OCI-LY3 (cell line): ENCODE measurements around the gene GALNTL6.
"Not testable (repeated sequence)": the region's sequence is repeated elsewhere in the genome, so short reads cannot be mapped to it uniquely, and the experiment has no call there.

Experiments used
- H2AFZ ChIP-seq: fragments of 200-600, 300-600 bp; shearing (Covaris generic); 2 replicates; pipeline ENCODE4 v1.6.0; 2014; ENCODE audit warnings: antibody characterized with exemption, low read depth, low read length
- H3K27ac ChIP-seq: fragments of 200-600, 300-600 bp; sonication (generic); 2 replicates; pipeline ENCODE4 v1.5.1; 2014; ENCODE audit warnings: mild to moderate bottlenecking, low read length, moderate library complexity, mixed read lengths
- H3K27me3 ChIP-seq: fragments of 200-600, 300-600 bp; sonication (generic); 2 replicates; pipeline ENCODE4 v1.6.1; 2014; ENCODE audit warnings: low read depth, low read length, mixed read lengths
- H3K36me3 ChIP-seq: fragments of 200-600, 300-600 bp; sonication (generic); replicated peaks from 2 replicates; pipeline ENCODE3; 2014; ENCODE audit warnings: low read depth, low read length, mixed read lengths
- H3K4me1 ChIP-seq: fragments of 300-600, 200-600 bp; sonication (generic); 2 replicates; pipeline ENCODE4 v1.6.1; 2014; ENCODE audit warnings: low read length, mixed read lengths
- H3K4me2 ChIP-seq: fragments of 200-600, 300-600 bp; sonication (generic); 2 replicates; pipeline ENCODE4 v1.6.1; 2014; ENCODE audit warnings: low read length, mixed read lengths
- H3K4me3 ChIP-seq: fragments of 300-600, 200-600 bp; sonication (generic); 2 replicates; pipeline ENCODE4 v1.5.1; 2014; ENCODE audit warnings: antibody characterized with exemption, mild to moderate bottlenecking, low read length, moderate library complexity
- H3K79me2 ChIP-seq: fragments of 300-600, 200-600 bp; shearing (Covaris generic); 2 replicates; pipeline ENCODE4 v1.6.1; 2014; ENCODE audit warnings: mild to moderate bottlenecking, low read length, mixed read lengths
- H3K9ac ChIP-seq: fragments of 300-600, 200-600 bp; shearing (Covaris generic); 2 replicates; pipeline ENCODE4 v1.6.0; 2014; ENCODE audit warnings: mild to moderate bottlenecking, low read length, moderate library complexity
- H3K9me3 ChIP-seq: fragments of 200-600, 300-600 bp; shearing (Covaris generic); 2 replicates; pipeline ENCODE4 v1.6.1; 2014; ENCODE audit warnings: low read length, mixed read lengths; ENCODE audit not compliant: insufficient read depth
- H4K20me1 ChIP-seq: fragments of 200-600, 300-600 bp; sonication (generic); 2 replicates; pipeline ENCODE4 v1.6.1; 2016; ENCODE audit warnings: low read length, mixed read lengths; ENCODE audit not compliant: insufficient read depth
- EZH2phosphoT487 ChIP-seq: fragments of 200-600 bp; shearing (Covaris generic); IDR thresholded peaks from 2 replicates; pipeline ENCODE4 v1.6.1; 2018; ENCODE audit warnings: antibody characterized with exemption, mixed run types, low read depth
- TF ChIP-seq, protein P1 (sequence below): fragments of 200-600, 300-600 bp; sonication (generic); IDR thresholded peaks from 2 replicates; pipeline ENCODE4 v1.5.1; 2014; ENCODE audit warnings: antibody characterized with exemption, low read length, low read depth

GALNTL6 gene

DNA sequence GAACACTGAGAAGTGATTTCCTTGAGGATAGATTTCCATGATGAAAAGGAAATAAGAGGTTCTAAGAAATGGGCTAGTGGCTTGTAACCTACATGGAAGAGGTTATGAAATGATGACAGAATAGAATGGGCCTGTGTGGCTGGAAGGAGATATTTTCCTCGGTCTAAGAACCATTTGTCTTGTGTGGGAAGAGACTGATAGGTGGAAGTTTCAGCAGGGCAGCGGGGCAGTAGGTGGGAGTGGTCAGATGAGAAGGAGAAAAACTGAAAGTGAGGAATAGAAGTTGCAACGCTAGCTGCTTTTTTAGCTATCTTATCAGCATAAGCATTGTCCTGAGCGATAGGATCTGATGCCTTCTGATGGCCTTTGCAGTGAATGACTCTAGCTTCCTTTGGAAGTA, 1144.0 kb downstream of the GALNTL6 start:
- Histone ChIP-seq H2AFZ (no peak overlapping the region), H3K4me3 (no peak overlapping the region), H3K9me3 (no peaks in the 10 kb centered on the region), H3K79me2 (no peaks in the 10 kb centered on the region), H3K9ac (no peak overlapping the region), H3K4me1 (no peaks in the 10 kb centered on the region), H3K27me3 (no peaks in the 10 kb centered on the region), H3K4me2 (no peak overlapping the region), H3K27ac (no peak overlapping the region), H3K36me3 (no peaks in the 10 kb centered on the region), H4K20me1 (no peaks in the 10 kb centered on the region)
- TF ChIP-seq, protein P1, sequence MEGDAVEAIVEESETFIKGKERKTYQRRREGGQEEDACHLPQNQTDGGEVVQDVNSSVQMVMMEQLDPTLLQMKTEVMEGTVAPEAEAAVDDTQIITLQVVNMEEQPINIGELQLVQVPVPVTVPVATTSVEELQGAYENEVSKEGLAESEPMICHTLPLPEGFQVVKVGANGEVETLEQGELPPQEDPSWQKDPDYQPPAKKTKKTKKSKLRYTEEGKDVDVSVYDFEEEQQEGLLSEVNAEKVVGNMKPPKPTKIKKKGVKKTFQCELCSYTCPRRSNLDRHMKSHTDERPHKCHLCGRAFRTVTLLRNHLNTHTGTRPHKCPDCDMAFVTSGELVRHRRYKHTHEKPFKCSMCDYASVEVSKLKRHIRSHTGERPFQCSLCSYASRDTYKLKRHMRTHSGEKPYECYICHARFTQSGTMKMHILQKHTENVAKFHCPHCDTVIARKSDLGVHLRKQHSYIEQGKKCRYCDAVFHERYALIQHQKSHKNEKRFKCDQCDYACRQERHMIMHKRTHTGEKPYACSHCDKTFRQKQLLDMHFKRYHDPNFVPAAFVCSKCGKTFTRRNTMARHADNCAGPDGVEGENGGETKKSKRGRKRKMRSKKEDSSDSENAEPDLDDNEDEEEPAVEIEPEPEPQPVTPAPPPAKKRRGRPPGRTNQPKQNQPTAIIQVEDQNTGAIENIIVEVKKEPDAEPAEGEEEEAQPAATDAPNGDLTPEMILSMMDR, result no peak
- no peak for TF ChIP-seq EZH2phosphoT487

DNA sequence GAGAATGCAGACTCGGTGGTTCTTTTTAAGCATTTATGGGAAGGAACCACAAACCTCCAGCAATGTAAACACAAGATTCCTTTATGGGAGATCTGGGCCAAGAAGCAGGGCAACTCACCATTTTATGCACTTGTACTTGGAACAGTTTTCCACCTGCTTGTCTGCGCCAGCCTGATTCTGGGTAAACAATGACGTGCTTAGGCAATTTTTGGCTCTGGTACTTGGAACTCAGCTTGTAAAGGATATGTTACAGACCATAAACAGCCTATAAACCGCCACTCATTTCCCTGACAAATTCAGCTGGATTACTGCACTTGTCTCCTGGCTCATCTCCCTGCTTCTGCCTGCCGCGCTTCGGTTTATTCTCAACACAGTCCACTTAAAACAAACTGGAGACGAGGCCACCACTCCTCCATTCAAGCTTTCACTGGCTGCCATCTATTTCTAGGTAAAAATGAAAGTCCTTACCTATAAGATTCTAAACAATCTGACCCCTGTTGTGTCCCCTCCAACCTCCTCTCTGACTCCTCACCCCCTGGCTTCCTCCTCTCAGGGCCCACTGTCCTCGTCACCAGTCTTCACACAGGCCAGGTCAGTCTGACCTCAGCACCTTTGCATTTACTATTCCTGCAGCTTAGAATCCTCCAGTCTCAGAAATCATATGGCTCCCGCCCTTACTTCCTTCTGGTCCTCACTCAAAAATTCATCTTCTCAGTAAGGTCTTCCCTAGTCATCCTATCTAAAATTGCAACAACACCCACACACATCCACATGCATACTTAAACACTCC, 1149.6 kb downstream of the GALNTL6 start:
- H3K4me3 ChIP-seq, result no peak overlapping the region
- H3K4me2 ChIP-seq, result no peak overlapping the region
- H4K20me1 ChIP-seq, result no peaks in the 10 kb centered on the region
- no peak overlapping the region for H3K27ac ChIP-seq
- H3K9me3 ChIP-seq, result no peaks in the 10 kb centered on the region
- H3K36me3 ChIP-seq, result no peaks in the 10 kb centered on the region
- no peaks in the 10 kb centered on the region for H3K79me2 ChIP-seq
- TF ChIP-seq EZH2phosphoT487, result no peak
- TF ChIP-seq, protein P1, result no peak
- H3K4me1 ChIP-seq, result no peaks in the 10 kb centered on the region
- peaks cover 18% of the 10 kb centered on the region for H3K27me3 ChIP-seq
- no peak overlapping the region for H3K9ac ChIP-seq
- no peak overlapping the region for H2AFZ ChIP-seq

DNA sequence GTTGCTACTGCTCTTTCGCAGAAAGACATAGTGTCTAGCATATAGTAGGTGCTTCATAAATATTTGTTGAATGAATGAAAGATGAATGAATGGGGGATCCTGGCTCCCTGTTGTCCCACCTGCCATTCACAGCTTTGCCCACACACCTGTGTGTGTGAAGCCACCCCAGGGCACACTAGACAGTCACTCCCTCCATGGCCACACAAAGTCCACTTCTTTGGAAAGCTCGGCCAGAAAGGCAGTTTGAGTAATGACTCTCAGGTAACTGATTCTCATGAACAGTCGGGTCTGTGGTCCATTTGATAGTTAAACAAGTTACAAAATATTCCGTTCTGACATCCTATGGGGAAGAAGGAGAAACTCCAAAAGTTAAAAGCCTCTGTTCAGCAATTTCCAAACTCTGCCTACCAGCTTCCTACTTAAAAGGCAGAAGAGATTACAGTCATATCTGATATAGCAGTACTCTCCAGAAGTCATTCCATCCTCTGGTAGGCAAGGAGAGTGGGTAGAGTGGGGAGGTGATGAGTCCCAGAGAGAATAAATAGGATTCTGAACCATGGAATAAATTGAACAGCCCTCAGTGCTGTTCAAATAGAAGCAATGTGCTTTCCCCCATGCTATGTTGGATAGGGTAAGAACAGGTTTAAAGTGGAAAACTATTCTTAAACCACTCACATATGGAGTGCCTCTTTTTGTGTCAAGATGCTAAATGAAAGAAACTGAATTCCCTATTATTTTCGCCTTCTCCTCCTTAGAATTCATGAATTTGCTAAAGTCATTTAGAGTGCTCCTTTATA, 1150.5 kb downstream of the GALNTL6 start:
- TF ChIP-seq EZH2phosphoT487, result no peak
- TF ChIP-seq, protein P1, result no peak
- Histone ChIP-seq H3K27ac (no peak overlapping the region), H3K4me2 (no peak overlapping the region)

DNA sequence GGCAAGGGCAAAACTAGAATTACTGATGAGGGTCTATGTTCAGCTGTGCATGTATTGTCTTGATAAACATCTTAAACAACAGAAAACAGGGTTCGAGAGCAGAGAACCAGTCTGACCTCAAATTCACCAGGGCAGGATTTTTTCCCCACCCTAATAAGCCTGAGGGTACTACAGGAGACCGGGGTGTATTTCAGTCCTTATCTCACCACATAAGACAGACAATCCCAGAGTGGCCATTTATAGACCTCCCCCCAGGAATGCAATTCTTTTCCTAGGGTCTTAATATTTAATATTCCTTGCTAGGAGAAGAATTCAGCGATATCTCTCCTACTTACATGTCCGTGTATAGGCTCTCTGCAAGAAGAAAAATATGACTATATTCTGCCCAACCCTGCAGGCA, 1157.0 kb downstream of the GALNTL6 start:
- not testable (repeated sequence) for H3K4me2 ChIP-seq, H3K36me3 ChIP-seq, H3K9ac ChIP-seq, H3K79me2 ChIP-seq, H3K9me3 ChIP-seq, H2AFZ ChIP-seq, H3K27me3 ChIP-seq, H3K4me3 ChIP-seq, H4K20me1 ChIP-seq, H3K4me1 ChIP-seq, H3K27ac ChIP-seq

More for the DNA sequence above, 1150.5 kb downstream of the GALNTL6 start:
- Histone ChIP-seq H3K4me1 (no peaks in the 10 kb centered on the region), H3K4me3 (no peak overlapping the region), H3K27me3 (peaks cover 18% of the 10 kb centered on the region), H3K9me3 (no peaks in the 10 kb centered on the region), H4K20me1 (no peaks in the 10 kb centered on the region), H3K36me3 (no peaks in the 10 kb centered on the region), H3K9ac (no peak overlapping the region), H3K79me2 (no peaks in the 10 kb centered on the region), H2AFZ (no peak overlapping the region)
